T-cell (primary cell): Measurements from ENCODE around the gene PDIA5. TPM values are rescaled to one million over a fixed set of nuclear protein-coding genes. Genes with fewer than 3 reads are reported as not detected.

ENCODE experiments used
- ATAC-seq, 4 experiments: fragments of 200-7000 bp in 3 of 4; fragments of 150-1000 bp in 1 of 4; cut with Tn5 transposase; replicated peaks in 1 of 4; 1 replicate in 3 of 4; 2 replicates in 1 of 4; pipeline ENCODE4 v1.10.0; 2021; ENCODE audit warnings: moderate library complexity in 3 of 4, mild to moderate bottlenecking in 2 of 4, moderate number of reproducible peaks in 1 of 4
- CTCF ChIA-PET, 2 donors: fragments of 300-600 bp; sonication (Branson Sonifier 250); formaldehyde crosslinking; loops; one replicate each; lab custom pipeline; 2022; ENCODE audit warnings: antibody characterized with exemption in 2 of 2; lab: Charles Lee
- POLR2A ChIA-PET, 2 donors: fragments of 300-600 bp; sonication (Branson Sonifier 250); formaldehyde crosslinking; loops; one replicate each; lab custom pipeline; 2022; ENCODE audit warnings: antibody characterized with exemption in 2 of 2; lab: Charles Lee
- DNase-seq, 35 experiments: peaks; one replicate each; pipeline versions ENCODE4 v3.0.0 to v3.0.0-alpha.2; 2013 to 2023
- H3K27ac ChIP-seq: one replicate; pipeline ENCODE4 v1.5.1; 2013; ENCODE audit warnings: low read length
- H3K27me3 ChIP-seq, 2 experiments: replicated peaks in 1 of 2; 1 replicate in 1 of 2; 2 replicates in 1 of 2; pipeline versions ENCODE4 v1.6.1 to v1.7.0; 2013; ENCODE audit warnings: low read length in 1 of 2, mixed read lengths in 1 of 2; ENCODE audit not compliant: control insufficient read depth in 2 of 2, insufficient read depth in 2 of 2; ENCODE audit errors: extremely low read depth in 1 of 2
- H3K36me3 ChIP-seq, 2 donors: 1 replicate in 1 of 2; 2 replicates in 1 of 2; pipeline versions ENCODE4 v1.6.1 to v1.7.0; 2013; ENCODE audit warnings: low read length in 1 of 2; ENCODE audit not compliant: control insufficient read depth in 2 of 2, insufficient read depth in 1 of 2; ENCODE audit errors: extremely low read depth in 1 of 2
- H3K4me1 ChIP-seq, 2 experiments: 1 replicate in 1 of 2; 2 replicates in 1 of 2; pipeline versions ENCODE4 v1.6.1 to v1.7.0; 2013; ENCODE audit warnings: low read length in 2 of 2, mixed read lengths in 1 of 2; ENCODE audit not compliant: insufficient read depth in 2 of 2, control insufficient read depth in 1 of 2; ENCODE audit errors: extremely low read depth in 1 of 2
- H3K4me3 ChIP-seq, 2 donors: 1 replicate in 1 of 2; 2 replicates in 1 of 2; pipeline versions ENCODE4 v1.5.1 to v1.7.0; 2013; ENCODE audit warnings: mild to moderate bottlenecking in 2 of 2, low read length in 1 of 2, moderate library complexity in 1 of 2; ENCODE audit not compliant: control insufficient read depth in 1 of 2; ENCODE audit errors: extremely low read depth in 1 of 2
- H3K9me3 ChIP-seq: 2 replicates; pipeline ENCODE4 v1.7.0; 2013
- H3K27ac Mint-ChIP-seq, 2 donors: one replicate each; pipeline ENCODE4 v1.8.0; 2020 to 2021; ENCODE audit warnings: mild to moderate bottlenecking in 2 of 2, mixed read lengths in 2 of 2
- H3K27me3 Mint-ChIP-seq, 2 donors: one replicate each; pipeline ENCODE4 v1.8.0; 2021 to 2022; ENCODE audit warnings: mixed read lengths in 2 of 2
- H3K36me3 Mint-ChIP-seq: one replicate; pipeline ENCODE4 v1.8.0; 2021; ENCODE audit warnings: mixed read lengths
- H3K4me1 Mint-ChIP-seq, 3 donors: one replicate each; pipeline ENCODE4 v1.8.0; 2020 to 2022; ENCODE audit warnings: mixed read lengths in 3 of 3, mild to moderate bottlenecking in 1 of 3
- H3K4me3 Mint-ChIP-seq, 3 donors: one replicate each; pipeline ENCODE4 v1.8.0; 2020 to 2022; ENCODE audit warnings: mild to moderate bottlenecking in 3 of 3, mixed read lengths in 3 of 3, moderate library complexity in 3 of 3
- H3K9me3 Mint-ChIP-seq, 3 donors: one replicate each; pipeline ENCODE4 v1.8.0; 2020 to 2022; ENCODE audit warnings: mixed read lengths in 3 of 3
- WGBS: methylation state at CpG from one replicate; pipeline ENCODE4 v1.1.5; 2013; ENCODE audit warnings: missing lambda C conversion rate; ENCODE audit not compliant: insufficient coverage; 5-methylcytosine and 5-hydroxymethylcytosine counted together
- total RNA-seq, 35 experiments: library from RNA in 6 of 35; stranded (reverse) in 6 of 35; fragments of 120-200 nt in 1 of 35; gene quantifications; one replicate each; pipeline versions ENCODE4 v1.2.1 to v1.2.4 and lab custom pipeline; 2013 to 2026

PDIA5 gene
- total RNA-seq, 5 donors from 2014 or later (not counting 1 experiment from before 2014, with no cell fraction given), result 5.4 to 8.2 (median 7.0) TPM

GRCh38 chr3:123159926-123160635 is 93.3 kb downstream of the PDIA5 start:
- no peak overlapping the region for H3K27ac Mint-ChIP-seq
- Histone ChIP-seq H3K4me3 (no peak overlapping the region), H3K4me1 (no peaks in the 10 kb centered on the region), H3K27me3 (no peaks in the 10 kb centered on the region), H3K36me3 (peaks cover 0 to 25% of the 10 kb centered on the region in 2 donors), H3K27ac (no peak overlapping the region), H3K9me3 (no peaks in the 10 kb centered on the region)
- H3K9me3 Mint-ChIP-seq, result peaks cover 3% of the 10 kb centered on the region in 3 donors
- H3K27me3 Mint-ChIP-seq, result no peaks in the 10 kb centered on the region
- H3K4me1 Mint-ChIP-seq, result no peaks in the 10 kb centered on the region
- ChIA-PET CTCF (interaction anchor here in 1 of 2 donors (0.5 kb wide), 1 partner anchor 49 kb away, joined by 4 read pairs; no protein-coding TSS in a partner anchor), POLR2A (no interaction called here)
- no peak for ATAC-seq
- WGBS, result no CpG with 5 or more reads among the region's 9 CpGs
- H3K4me3 Mint-ChIP-seq, result no peak overlapping the region
- peaks cover 46% of the 10 kb centered on the region for H3K36me3 Mint-ChIP-seq
- no peak for DNase-seq

- ChIA-PET CTCF (interaction anchor here in 1 of 2 donors (0.6 kb wide), 1 partner anchor 288 kb away, joined by 4 read pairs; the partner anchor contains the start of gene ADCY5), POLR2A (no interaction called here)
- Histone ChIP-seq H3K36me3 (peaks cover 0 to 19% of the 10 kb centered on the region in 2 donors), H3K4me3 (no peak overlapping the region), H3K27me3 (no peaks in the 10 kb centered on the region), H3K27ac (no peak overlapping the region), H3K4me1 (no peaks in the 10 kb centered on the region), H3K9me3 (no peaks in the 10 kb centered on the region)
- 96% methylated on average over 3 of the region's 7 CpGs for WGBS
- Mint-ChIP-seq H3K4me1 (no peaks in the 10 kb centered on the region), H3K27me3 (no peaks in the 10 kb centered on the region), H3K9me3 (peaks cover 3 to 4% (median 4%) of the 10 kb centered on the region in 3 donors), H3K4me3 (no peak overlapping the region), H3K36me3 (peaks cover 50% of the 10 kb centered on the region), H3K27ac (no peak overlapping the region)
- ATAC-seq (no peak), DNase-seq (peak in 1 of 35 experiments; percentile 10)
Measured at GRCh38 chr3:123161167-123161566, 94.3 kb downstream of the PDIA5 start.

- Mint-ChIP-seq H3K36me3 (peaks cover 58% of the 10 kb centered on the region), H3K4me1 (no peaks in the 10 kb centered on the region), H3K9me3 (peaks cover 4 to 11% (median 6%) of the 10 kb centered on the region in 3 donors), H3K4me3 (no peak overlapping the region), H3K27me3 (no peaks in the 10 kb centered on the region), H3K27ac (no peak overlapping the region)
- H3K4me3 ChIP-seq, result no peak overlapping the region
- H3K27ac ChIP-seq, result no peak overlapping the region
- ATAC-seq (no peak), DNase-seq (no peak)
- H3K4me1 ChIP-seq, result no peaks in the 10 kb centered on the region
- peaks cover 0 to 9% of the 10 kb centered on the region in 2 donors for H3K36me3 ChIP-seq
- no peaks in the 10 kb centered on the region for H3K27me3 ChIP-seq
- CTCF ChIA-PET, result no interaction called here
- H3K9me3 ChIP-seq, result no peaks in the 10 kb centered on the region
- POLR2A ChIA-PET, result no interaction called here
- WGBS, result 89% methylated on average over 3 of the region's 4 CpGs
Measured at GRCh38 chr3:123163141-123163540, 96.3 kb downstream of the PDIA5 start.

GRCh38 chr3:123165163-123165562 is 98.3 kb downstream of the PDIA5 start:
- POLR2A ChIA-PET, result interaction anchor here in 1 of 2 donors (0.6 kb wide), 1 partner anchor 734 kb away, joined by 4 read pairs; no protein-coding TSS in a partner anchor
- Histone ChIP-seq H3K36me3 (peaks cover 0 to 9% of the 10 kb centered on the region in 2 donors), H3K9me3 (no peaks in the 10 kb centered on the region), H3K27ac (no peak overlapping the region), H3K27me3 (no peaks in the 10 kb centered on the region), H3K4me3 (no peak overlapping the region), H3K4me1 (no peaks in the 10 kb centered on the region)
- H3K9me3 Mint-ChIP-seq, result peaks cover 4 to 11% (median 6%) of the 10 kb centered on the region in 3 donors
- WGBS, result no CpG with 5 or more reads among the region's 1 CpG
- DNase-seq (no peak), ATAC-seq (no peak)
- no peaks in the 10 kb centered on the region for H3K4me1 Mint-ChIP-seq
- no peak overlapping the region for H3K27ac Mint-ChIP-seq
- H3K4me3 Mint-ChIP-seq, result no peak overlapping the region
- H3K36me3 Mint-ChIP-seq, result peaks cover 54% of the 10 kb centered on the region
- CTCF ChIA-PET, result no interaction called here
- H3K27me3 Mint-ChIP-seq, result no peaks in the 10 kb centered on the region

- ChIA-PET CTCF (no interaction called here), POLR2A (interaction anchor here in 1 of 2 donors (0.6 kb wide), 1 partner anchor 11 kb away, joined by 3 read pairs; no protein-coding TSS in a partner anchor)
- H3K27me3 Mint-ChIP-seq, result no peaks in the 10 kb centered on the region
- H3K36me3 Mint-ChIP-seq, result peaks cover 42% of the 10 kb centered on the region
- no peak overlapping the region for H3K27ac Mint-ChIP-seq
- no peak overlapping the region for H3K4me3 Mint-ChIP-seq
- no peak for ATAC-seq
- Histone ChIP-seq H3K4me1 (no peaks in the 10 kb centered on the region), H3K27ac (no peak overlapping the region), H3K9me3 (no peaks in the 10 kb centered on the region), H3K36me3 (peaks cover 0 to 5% of the 10 kb centered on the region in 2 donors), H3K4me3 (no peak overlapping the region), H3K27me3 (no peaks in the 10 kb centered on the region)
- H3K4me1 Mint-ChIP-seq, result no peaks in the 10 kb centered on the region
- no peak for DNase-seq
- no CpG with 5 or more reads among the region's 2 CpGs for WGBS
- peaks cover 4 to 11% (median 6%) of the 10 kb centered on the region in 3 donors for H3K9me3 Mint-ChIP-seq
Measured at GRCh38 chr3:123167686-123168085, 100.9 kb downstream of the PDIA5 start.

- Histone ChIP-seq H3K36me3 (peaks cover 0 to 5% of the 10 kb centered on the region in 2 donors), H3K9me3 (no peaks in the 10 kb centered on the region), H3K27me3 (no peaks in the 10 kb centered on the region), H3K4me3 (no peak overlapping the region), H3K27ac (no peak overlapping the region), H3K4me1 (no peaks in the 10 kb centered on the region)
- Mint-ChIP-seq H3K4me1 (no peaks in the 10 kb centered on the region), H3K9me3 (peaks cover 4 to 11% (median 6%) of the 10 kb centered on the region in 3 donors), H3K36me3 (peaks cover 38% of the 10 kb centered on the region), H3K27me3 (no peaks in the 10 kb centered on the region), H3K27ac (no peak overlapping the region), H3K4me3 (no peak overlapping the region)
- CTCF ChIA-PET, result no interaction called here
- no peak for DNase-seq
- POLR2A ChIA-PET, result interaction anchor here in 1 of 2 donors (0.6 kb wide), 1 partner anchor 11 kb away, joined by 3 read pairs; no protein-coding TSS in a partner anchor
- no peak for ATAC-seq
Measured at GRCh38 chr3:123168122-123168521, 101.3 kb downstream of the PDIA5 start.
